A673 (cell line): Measurements from ENCODE around the gene ENPP1. TPM values are rescaled to one million over a fixed set of nuclear protein-coding genes. Genes with fewer than 3 reads are reported as not detected.

Experiments used
- BruUV-seq: library from RNA; stranded (reverse); fragments of 400-500 nt; replicated peaks from 2 replicates; lab custom pipeline; 2021; lab: Mats Ljungman, UMichigan
- CTCF ChIA-PET: fragments of 300-600 bp; sonication (Branson Sonifier 250); formaldehyde crosslinking; loops from one replicate; lab custom pipeline; 2022; ENCODE audit warnings: antibody characterized with exemption; lab: Charles Lee
- POLR2A ChIA-PET: fragments of 300-600 bp; sonication (Branson Sonifier 250); formaldehyde crosslinking; loops from one replicate; lab custom pipeline; 2022; ENCODE audit warnings: antibody characterized with exemption; ENCODE audit not compliant: low non-redundant PET; lab: Charles Lee
- DNase-seq: peaks from one replicate; pipeline ENCODE4 v3.0.0-alpha.2; 2015; ENCODE audit warnings: low spot score
- H3K27ac ChIP-seq: fragments of 200-600 bp; sonication (generic); 2 replicates; pipeline ENCODE4 v1.5.1; 2016; ENCODE audit warnings: mixed run types, low read depth, mild to moderate bottlenecking, mixed read lengths, antibody characterized with exemption, low read length; ENCODE audit not compliant: poor library complexity, severe bottlenecking
- H3K27me3 ChIP-seq: fragments of 200-600 bp; sonication (generic); replicated peaks from 2 replicates; pipeline ENCODE4 v1.6.1; 2017; ENCODE audit warnings: mixed run types, low read depth, mild to moderate bottlenecking, mixed read lengths, antibody characterized with exemption, low read length; ENCODE audit not compliant: insufficient read depth, poor library complexity
- H3K36me3 ChIP-seq: fragments of 200-600 bp; sonication (generic); 2 replicates; pipeline ENCODE4 v1.6.1; 2016; ENCODE audit warnings: mixed run types, mild to moderate bottlenecking, mixed read lengths, antibody characterized with exemption, low read length; ENCODE audit not compliant: insufficient read depth, poor library complexity, severe bottlenecking
- H3K4me1 ChIP-seq: fragments of 200-600 bp; sonication (generic); 2 replicates; pipeline ENCODE4 v1.6.1; 2017; ENCODE audit warnings: mixed run types, mild to moderate bottlenecking, mixed read lengths, antibody characterized with exemption, low read length; ENCODE audit not compliant: insufficient read depth, poor library complexity, severe bottlenecking
- H3K4me3 ChIP-seq: fragments of 200-600 bp; sonication (generic); 2 replicates; pipeline ENCODE4 v1.5.1; 2016; ENCODE audit warnings: low read depth, mixed run types, mild to moderate bottlenecking, mixed read lengths, low read length; ENCODE audit not compliant: poor library complexity, severe bottlenecking
- H3K9me3 ChIP-seq: fragments of 200-600 bp; sonication (generic); 2 replicates; pipeline ENCODE4 v1.6.1; 2016; ENCODE audit warnings: mixed run types, low read depth, mild to moderate bottlenecking, mixed read lengths, antibody characterized with exemption, low read length; ENCODE audit not compliant: poor library complexity, severe bottlenecking
- CTCF ChIP-seq: fragments of 300-800, 200-600 bp; sonication (generic); conservative IDR thresholded peaks from 2 replicates; pipeline ENCODE4 v1.5.1; 2017; ENCODE audit warnings: low read depth, mild to moderate bottlenecking, antibody characterized with exemption, low read length, moderate library complexity, mixed read lengths
- EZH2 ChIP-seq: fragments of 200-600 bp; sonication (generic); IDR thresholded peaks from 2 replicates; pipeline ENCODE4 v1.6.1; 2017; ENCODE audit warnings: borderline replicate concordance, low read depth, mild to moderate bottlenecking, mixed read lengths, antibody characterized with exemption, low read length; ENCODE audit not compliant: poor library complexity, severe bottlenecking
- intact Hi-C: fragments of 100-400 bp; cut with micrococcal nuclease; formaldehyde crosslinking; loops from one replicate; pipeline ENCODE4 v1.10.0; 2022; ENCODE audit not compliant: unreplicated experiment
- total RNA-seq: library from RNA; stranded (reverse); gene quantifications from 2 replicates; pipeline ENCODE4 v1.2.3, GENCODE V29; 2021

The ENPP1 gene
- total RNA-seq, 1 experiment from 2014 or later, result 19.5 TPM

- no peaks in the 10 kb centered on the region for H3K36me3 ChIP-seq
- H3K27ac ChIP-seq, result no peak overlapping the region
- CTCF ChIA-PET, result no interaction called here
- no peak for DNase-seq
- H3K4me1 ChIP-seq, result peaks cover 2% of the 10 kb centered on the region
- no TSS peak for BruUV-seq
- intact Hi-C loops, result no loop called here
- no peak overlapping the region for H3K4me3 ChIP-seq
- H3K9me3 ChIP-seq, result no peaks in the 10 kb centered on the region
- no peaks in the 10 kb centered on the region for H3K27me3 ChIP-seq
- POLR2A ChIA-PET, result no interaction called here
- TF ChIP-seq EZH2 (no peak), CTCF (no peak)
Observed at GRCh38 chr6:131821010-131821807, 13.4 kb downstream of the ENPP1 start.

GRCh38 chr6:131822119-131822518 is 14.3 kb downstream of the ENPP1 start:
- no TSS peak for BruUV-seq

GRCh38 chr6:131823276-131823902 is 15.6 kb downstream of the ENPP1 start:
- no peaks in the 10 kb centered on the region for H3K9me3 ChIP-seq
- no peak overlapping the region for H3K27ac ChIP-seq
- intact Hi-C loops, result no loop called here
- ChIA-PET CTCF (no interaction called here), POLR2A (no interaction called here)
- no peaks in the 10 kb centered on the region for H3K27me3 ChIP-seq
- no peaks in the 10 kb centered on the region for H3K36me3 ChIP-seq
- DNase-seq, result no peak
- no TSS peak for BruUV-seq
- no peak overlapping the region for H3K4me3 ChIP-seq
- peaks cover 2% of the 10 kb centered on the region for H3K4me1 ChIP-seq
- TF ChIP-seq CTCF (no peak), EZH2 (no peak)

More at GRCh38 chr6:131822119-131822518, 14.3 kb downstream of the ENPP1 start:
- Histone ChIP-seq H3K4me1 (peaks cover 2% of the 10 kb centered on the region), H3K36me3 (no peaks in the 10 kb centered on the region), H3K9me3 (no peaks in the 10 kb centered on the region), H3K4me3 (no peak overlapping the region), H3K27ac (no peak overlapping the region), H3K27me3 (no peaks in the 10 kb centered on the region)
- intact Hi-C loops, result no loop called here
- TF ChIP-seq EZH2, result no peak
- DNase-seq, result no peak
- POLR2A ChIA-PET, result no interaction called here
- CTCF ChIA-PET, result no interaction called here
